Testis (tissue), 2 donors: ENCODE data around the gene DVL2.

Experiments
- POLR2A ChIP-seq: fragments of 450-650 bp; IDR thresholded peaks from one replicate; pipeline ENCODE4 v1.6.1; 2017; ENCODE audit warnings: antibody characterized with exemption, mild to moderate bottlenecking, moderate library complexity
- TF ChIP-seq, protein P1 (sequence below), 3 experiments: fragments of 450-650 bp in 2 of 3; fragments of 200-600 bp in 1 of 3; sonication (generic) in 1 of 3; IDR thresholded peaks; one replicate each; pipeline ENCODE4 v1.5.1; 2016 to 2019; ENCODE audit warnings: antibody characterized with exemption in 3 of 3, mild to moderate bottlenecking in 2 of 3, moderate library complexity in 1 of 3

GRCh38 chr17:7190276-7190917, 43.9 kb downstream of the DVL2 start:
- TF ChIP-seq, protein P1, sequence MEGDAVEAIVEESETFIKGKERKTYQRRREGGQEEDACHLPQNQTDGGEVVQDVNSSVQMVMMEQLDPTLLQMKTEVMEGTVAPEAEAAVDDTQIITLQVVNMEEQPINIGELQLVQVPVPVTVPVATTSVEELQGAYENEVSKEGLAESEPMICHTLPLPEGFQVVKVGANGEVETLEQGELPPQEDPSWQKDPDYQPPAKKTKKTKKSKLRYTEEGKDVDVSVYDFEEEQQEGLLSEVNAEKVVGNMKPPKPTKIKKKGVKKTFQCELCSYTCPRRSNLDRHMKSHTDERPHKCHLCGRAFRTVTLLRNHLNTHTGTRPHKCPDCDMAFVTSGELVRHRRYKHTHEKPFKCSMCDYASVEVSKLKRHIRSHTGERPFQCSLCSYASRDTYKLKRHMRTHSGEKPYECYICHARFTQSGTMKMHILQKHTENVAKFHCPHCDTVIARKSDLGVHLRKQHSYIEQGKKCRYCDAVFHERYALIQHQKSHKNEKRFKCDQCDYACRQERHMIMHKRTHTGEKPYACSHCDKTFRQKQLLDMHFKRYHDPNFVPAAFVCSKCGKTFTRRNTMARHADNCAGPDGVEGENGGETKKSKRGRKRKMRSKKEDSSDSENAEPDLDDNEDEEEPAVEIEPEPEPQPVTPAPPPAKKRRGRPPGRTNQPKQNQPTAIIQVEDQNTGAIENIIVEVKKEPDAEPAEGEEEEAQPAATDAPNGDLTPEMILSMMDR (IDR thresholded peaks at IDR 0.05), result no peak
- TF ChIP-seq POLR2A, result no peak
